Measurements from ENCODE around the gene HSPB8.

The HSPB8 gene

DNA sequence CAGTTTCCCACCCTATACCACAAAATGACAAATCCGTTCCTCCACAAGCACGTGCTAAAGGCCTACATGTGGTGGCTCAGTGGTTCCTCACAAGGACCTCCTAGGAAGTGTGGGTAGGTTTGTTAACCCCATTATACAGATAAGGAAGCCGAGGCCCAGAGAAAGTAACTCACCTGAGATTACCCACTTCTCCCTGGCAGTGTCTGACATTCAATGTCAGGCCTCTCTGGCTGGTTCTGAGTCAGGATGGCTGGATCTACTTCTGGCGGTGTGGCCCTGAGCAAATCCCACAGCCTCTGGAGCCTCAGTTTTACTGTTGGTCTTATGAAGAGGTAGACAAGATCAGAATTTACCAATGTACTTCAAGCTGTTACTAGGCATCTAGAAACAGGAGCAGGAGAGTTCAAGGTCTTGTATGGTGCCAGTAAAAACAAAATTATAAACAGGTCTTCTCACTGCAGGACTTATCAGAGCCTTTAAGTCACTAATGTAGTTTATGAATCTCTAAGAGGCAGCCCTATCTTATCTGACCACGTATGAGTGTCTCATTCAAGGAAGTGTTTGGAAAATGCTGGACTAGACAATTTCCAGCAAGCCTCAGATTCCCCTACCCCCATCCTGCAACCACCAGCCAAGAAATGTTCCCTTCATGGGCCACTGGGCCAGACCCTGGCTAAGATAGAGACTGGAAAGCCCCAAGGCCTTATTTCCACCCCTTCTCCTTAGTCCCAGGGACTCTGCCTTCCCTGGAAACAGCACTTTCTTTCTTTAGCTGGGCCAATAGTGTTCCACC lies 4.2 kb downstream of the HSPB8 start:
- no peak for DNase-seq (ENCODE audit: low read depth)
- TF ChIP-seq, protein P1, sequence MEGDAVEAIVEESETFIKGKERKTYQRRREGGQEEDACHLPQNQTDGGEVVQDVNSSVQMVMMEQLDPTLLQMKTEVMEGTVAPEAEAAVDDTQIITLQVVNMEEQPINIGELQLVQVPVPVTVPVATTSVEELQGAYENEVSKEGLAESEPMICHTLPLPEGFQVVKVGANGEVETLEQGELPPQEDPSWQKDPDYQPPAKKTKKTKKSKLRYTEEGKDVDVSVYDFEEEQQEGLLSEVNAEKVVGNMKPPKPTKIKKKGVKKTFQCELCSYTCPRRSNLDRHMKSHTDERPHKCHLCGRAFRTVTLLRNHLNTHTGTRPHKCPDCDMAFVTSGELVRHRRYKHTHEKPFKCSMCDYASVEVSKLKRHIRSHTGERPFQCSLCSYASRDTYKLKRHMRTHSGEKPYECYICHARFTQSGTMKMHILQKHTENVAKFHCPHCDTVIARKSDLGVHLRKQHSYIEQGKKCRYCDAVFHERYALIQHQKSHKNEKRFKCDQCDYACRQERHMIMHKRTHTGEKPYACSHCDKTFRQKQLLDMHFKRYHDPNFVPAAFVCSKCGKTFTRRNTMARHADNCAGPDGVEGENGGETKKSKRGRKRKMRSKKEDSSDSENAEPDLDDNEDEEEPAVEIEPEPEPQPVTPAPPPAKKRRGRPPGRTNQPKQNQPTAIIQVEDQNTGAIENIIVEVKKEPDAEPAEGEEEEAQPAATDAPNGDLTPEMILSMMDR (IDR thresholded peaks at IDR 0.05; ENCODE audit: control insufficient read depth, insufficient read depth, low read depth, low read length, missing control alignments) = no peak

DNA sequence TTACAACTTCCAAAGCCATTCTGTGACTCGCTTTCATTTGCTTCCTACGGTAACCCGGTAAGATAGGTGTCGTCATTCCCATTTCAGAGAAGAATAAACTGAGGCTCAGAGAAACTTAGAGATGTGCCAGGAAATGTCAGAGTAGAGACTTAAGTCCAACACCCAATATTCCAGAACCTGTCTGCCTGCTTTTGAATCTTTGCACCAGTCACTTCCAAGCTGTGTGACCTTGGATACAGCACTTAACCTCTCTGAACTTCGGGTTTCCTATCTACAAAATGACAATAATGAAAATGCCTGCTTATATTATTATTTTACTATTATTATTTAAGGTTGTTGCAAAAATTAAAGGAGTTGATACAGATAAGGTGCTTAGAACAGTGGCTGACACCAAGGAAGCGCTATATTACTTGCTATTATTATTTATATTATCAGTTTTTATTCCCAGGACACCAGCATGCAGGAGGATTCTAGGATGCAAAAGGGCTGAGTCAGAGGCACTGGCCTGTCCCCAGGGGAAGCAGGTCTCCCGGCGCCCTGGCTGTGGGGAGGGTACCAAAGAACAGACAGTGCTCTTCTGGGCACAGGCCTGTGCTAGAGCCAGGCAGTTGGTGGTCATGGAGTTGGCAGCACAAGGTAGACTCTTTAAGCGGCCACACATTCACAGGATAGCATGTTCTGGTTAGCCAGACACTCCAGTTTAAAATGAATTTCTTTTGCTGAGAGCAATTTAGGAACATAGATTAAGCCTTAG lies 5.4 kb downstream of the HSPB8 start:
- TF ChIP-seq, protein P1 (IDR thresholded peaks at IDR 0.05; ENCODE audit: control insufficient read depth, insufficient read depth, low read depth, low read length, missing control alignments) = no peak
- no peak overlapping the region for H3K4me3 ChIP-seq (ENCODE audit: control insufficient read depth, low read depth, low read length)
- DNase-seq (ENCODE audit: low read depth) = no peak

More for the DNA sequence above, 4.2 kb downstream of the HSPB8 start:
- H3K4me3 ChIP-seq (ENCODE audit: control insufficient read depth, low read depth, low read length) = no peak overlapping the region

DNA sequence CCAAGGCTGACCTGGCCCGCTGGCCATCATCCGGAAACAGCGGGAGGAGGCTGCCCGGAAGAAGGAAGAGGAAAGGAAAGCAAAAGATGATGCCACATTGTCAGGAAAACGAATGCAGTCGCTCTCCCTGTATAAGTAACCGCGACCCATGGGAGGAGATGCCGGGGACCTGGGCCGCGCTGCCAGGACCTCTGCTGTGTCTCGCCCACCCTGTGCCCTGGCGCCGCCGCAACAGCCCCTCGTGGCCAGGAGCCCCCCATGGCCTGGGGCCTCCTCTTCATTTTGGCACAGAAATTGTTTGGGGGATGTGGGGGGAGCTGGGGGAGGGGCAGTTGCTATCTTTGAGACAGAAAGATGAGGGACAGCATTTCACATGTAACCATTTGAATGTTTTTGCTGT lies 16.5 kb downstream of the HSPB8 start:
- no peak for DNase-seq (ENCODE audit: low read depth)
- H3K4me3 ChIP-seq (ENCODE audit: control insufficient read depth, low read depth, low read length) = no peak overlapping the region
- TF ChIP-seq, protein P1 (IDR thresholded peaks at IDR 0.05; ENCODE audit: control insufficient read depth, insufficient read depth, low read depth, low read length, missing control alignments) = no peak

DNA sequence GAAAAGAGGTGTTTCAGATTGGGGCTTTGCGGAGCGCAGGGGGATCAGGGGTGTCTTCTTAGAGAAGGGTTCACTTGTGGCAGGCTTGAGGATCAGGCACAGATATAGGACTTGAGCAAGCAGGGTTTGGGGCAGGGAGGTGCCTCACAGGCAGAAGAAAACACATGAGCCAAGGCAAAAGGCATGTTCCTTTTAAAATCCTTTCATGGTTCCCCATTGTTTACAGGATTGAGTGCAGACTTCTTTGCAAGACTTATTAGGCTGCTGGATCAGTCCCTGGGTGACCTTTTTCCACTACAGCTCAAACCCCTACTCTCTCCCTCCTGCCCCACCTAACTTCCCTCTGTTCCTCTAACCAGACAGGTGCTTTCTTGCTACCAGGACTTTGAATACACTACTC lies 19.7 kb downstream of the HSPB8 start:
- TF ChIP-seq, protein P1 (IDR thresholded peaks at IDR 0.05; ENCODE audit: control insufficient read depth, insufficient read depth, low read depth, low read length, missing control alignments) = no peak
- H3K4me3 ChIP-seq (ENCODE audit: control insufficient read depth, low read depth, low read length) = no peak overlapping the region
- DNase-seq (ENCODE audit: low read depth) = no peak

DNA sequence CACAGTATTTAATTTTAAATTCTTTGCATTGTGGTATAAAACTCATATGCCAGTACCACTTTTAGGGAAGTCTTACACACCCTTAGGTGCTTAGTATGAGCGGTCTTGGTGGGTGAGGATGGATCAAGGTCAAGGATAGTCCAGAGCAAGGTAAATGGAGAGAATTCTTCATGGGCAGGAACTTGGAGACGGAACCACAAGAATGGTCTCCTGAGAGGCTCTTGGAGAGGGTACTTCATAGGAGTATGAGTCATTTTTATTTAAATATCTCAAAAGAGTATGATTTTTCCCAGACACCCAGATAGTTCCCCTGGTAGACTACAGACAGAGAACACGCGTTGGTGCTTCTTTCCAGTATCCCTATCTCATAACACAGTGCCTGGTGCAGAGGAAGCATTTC lies 21.9 kb downstream of the HSPB8 start:
- H3K4me3 ChIP-seq (ENCODE audit: control insufficient read depth, low read depth, low read length) = no peak overlapping the region
- no peak for DNase-seq (ENCODE audit: low read depth)
- TF ChIP-seq, protein P1 (IDR thresholded peaks at IDR 0.05; ENCODE audit: control insufficient read depth, insufficient read depth, low read depth, low read length, missing control alignments) = no peak

DNA sequence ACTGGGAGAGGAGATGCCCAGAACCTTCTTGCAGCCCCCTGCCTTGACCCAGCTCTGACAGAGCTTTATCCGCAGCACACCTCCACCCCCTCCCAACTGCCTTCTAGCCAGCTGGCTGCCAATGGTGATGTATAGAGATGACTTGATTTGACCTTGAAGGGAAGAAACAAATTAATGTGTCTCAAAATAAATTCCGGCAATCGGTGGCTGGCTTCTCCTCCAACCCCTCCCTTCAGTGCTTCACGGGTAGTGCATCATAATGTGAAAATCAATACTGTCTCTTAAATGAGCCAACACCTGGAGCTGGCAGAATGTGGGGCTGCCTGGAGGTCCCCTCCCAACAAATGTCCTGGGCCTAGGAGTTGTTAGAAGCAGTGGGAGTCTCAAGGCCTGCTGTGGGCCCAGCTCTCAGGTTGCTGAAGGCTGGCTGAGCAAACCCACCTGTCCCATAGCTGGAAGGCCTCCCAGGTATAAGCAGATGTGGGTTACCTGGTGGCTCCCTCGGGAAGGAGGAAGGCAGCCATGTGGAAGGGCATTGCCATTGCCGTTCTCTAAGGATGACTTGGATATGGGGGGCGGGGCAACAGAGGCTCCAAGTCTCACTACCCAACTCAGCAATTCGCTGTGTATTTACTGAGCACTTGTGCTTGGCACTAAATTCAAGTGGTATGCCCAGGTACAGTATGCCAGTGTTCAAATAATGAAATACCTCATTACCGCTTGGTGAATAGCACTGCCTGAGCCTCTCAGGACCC lies 23.2 kb downstream of the HSPB8 start:
- TF ChIP-seq, protein P1 (IDR thresholded peaks at IDR 0.05; ENCODE audit: control insufficient read depth, insufficient read depth, low read depth, low read length, missing control alignments) = no peak
- DNase-seq (ENCODE audit: low read depth) = no peak
- H3K4me3 ChIP-seq (ENCODE audit: control insufficient read depth, low read depth, low read length) = no peak overlapping the region
